Smooth muscle cell (in vitro differentiated cells): ENCODE data around the gene NAT8L. TPM values are rescaled to one million over a fixed set of nuclear protein-coding genes. Genes with fewer than 3 reads are reported as not detected.

Experiments
- DNase-seq: peaks from one replicate; lab custom pipeline; 2025; ENCODE audit not compliant: unreplicated experiment; lab: John Stamatoyannopoulos, UW
- H2AFZ ChIP-seq: fragments of 200-600 bp; sonication (generic); 2 replicates; pipeline ENCODE4 v1.6.0; 2016; ENCODE audit warnings: antibody characterized with exemption, low read depth, mild to moderate bottlenecking
- H3F3A ChIP-seq: fragments of 200-600 bp; sonication (generic); 2 replicates; pipeline ENCODE4 v1.6.0; 2017; ENCODE audit warnings: antibody characterized with exemption, low read depth
- H3K27ac ChIP-seq: fragments of 200-600 bp; sonication (generic); 2 replicates; pipeline ENCODE4 v1.5.1; 2016; ENCODE audit warnings: low read depth, mild to moderate bottlenecking
- H3K27me3 ChIP-seq: fragments of 200-600 bp; sonication (generic); 2 replicates; pipeline ENCODE4 v1.6.1; 2016; ENCODE audit warnings: low read depth, mild to moderate bottlenecking
- H3K36me3 ChIP-seq: fragments of 200-600 bp; sonication (generic); 2 replicates; pipeline ENCODE4 v1.5.1; 2016; ENCODE audit warnings: low read depth
- H3K4me1 ChIP-seq: fragments of 200-600 bp; sonication (generic); 2 replicates; pipeline ENCODE4 v1.5.1; 2016; ENCODE audit warnings: low read depth
- H3K4me2 ChIP-seq: fragments of 200-600 bp; sonication (generic); 2 replicates; pipeline ENCODE4 v1.6.0; 2016; ENCODE audit warnings: mild to moderate bottlenecking
- H3K4me3 ChIP-seq: fragments of 200-600 bp; sonication (generic); 2 replicates; pipeline ENCODE4 v1.5.1; 2016; ENCODE audit warnings: mild to moderate bottlenecking
- H3K79me2 ChIP-seq: fragments of 200-600 bp; sonication (generic); 2 replicates; pipeline ENCODE4 v1.6.0; 2016; ENCODE audit warnings: low read depth, mild to moderate bottlenecking
- H3K9ac ChIP-seq: fragments of 200-600 bp; sonication (generic); 2 replicates; pipeline ENCODE4 v1.6.0; 2016; ENCODE audit warnings: low read depth
- H3K9me3 ChIP-seq: fragments of 200-600 bp; sonication (generic); replicated peaks from 2 replicates; pipeline ENCODE4 v1.5.1; 2016; ENCODE audit warnings: low read depth
- H4K20me1 ChIP-seq: fragments of 200-600 bp; sonication (generic); 2 replicates; pipeline ENCODE4 v1.6.0; 2016; ENCODE audit warnings: low read depth
- WGBS: methylation state at CpG from one replicate; pipeline ENCODE4 v1.1.7; 2016; ENCODE audit warnings: low lambda C conversion rate; 5-methylcytosine and 5-hydroxymethylcytosine counted together
- polyA plus RNA-seq: library from polyadenylated mRNA; unstranded; fragments of >200 nt; fragmentation: Nextera tagmentation; extraction: Ambion mirVana; gene quantifications from 2 replicates; pipeline ENCODE4 v1.2.1, GENCODE V29; 2016
- total RNA-seq: library from RNA; depleted of rRNA; stranded (reverse); fragments of >200 nt; gene quantifications from 2 replicates; pipeline ENCODE4 v1.2.3, GENCODE V29; 2014
- TF ChIP-seq, protein P1 (sequence below): fragments of 200-600 bp; sonication (generic); IDR thresholded peaks from 2 replicates; pipeline ENCODE4 v1.5.1; 2017; ENCODE audit warnings: borderline replicate concordance, mild to moderate bottlenecking, antibody characterized with exemption; ENCODE audit not compliant: insufficient read depth, poor library complexity, severe bottlenecking

NAT8L gene
- total and polyA plus RNA-seq, 2 experiments from 2014 or later, result not detected

DNA sequence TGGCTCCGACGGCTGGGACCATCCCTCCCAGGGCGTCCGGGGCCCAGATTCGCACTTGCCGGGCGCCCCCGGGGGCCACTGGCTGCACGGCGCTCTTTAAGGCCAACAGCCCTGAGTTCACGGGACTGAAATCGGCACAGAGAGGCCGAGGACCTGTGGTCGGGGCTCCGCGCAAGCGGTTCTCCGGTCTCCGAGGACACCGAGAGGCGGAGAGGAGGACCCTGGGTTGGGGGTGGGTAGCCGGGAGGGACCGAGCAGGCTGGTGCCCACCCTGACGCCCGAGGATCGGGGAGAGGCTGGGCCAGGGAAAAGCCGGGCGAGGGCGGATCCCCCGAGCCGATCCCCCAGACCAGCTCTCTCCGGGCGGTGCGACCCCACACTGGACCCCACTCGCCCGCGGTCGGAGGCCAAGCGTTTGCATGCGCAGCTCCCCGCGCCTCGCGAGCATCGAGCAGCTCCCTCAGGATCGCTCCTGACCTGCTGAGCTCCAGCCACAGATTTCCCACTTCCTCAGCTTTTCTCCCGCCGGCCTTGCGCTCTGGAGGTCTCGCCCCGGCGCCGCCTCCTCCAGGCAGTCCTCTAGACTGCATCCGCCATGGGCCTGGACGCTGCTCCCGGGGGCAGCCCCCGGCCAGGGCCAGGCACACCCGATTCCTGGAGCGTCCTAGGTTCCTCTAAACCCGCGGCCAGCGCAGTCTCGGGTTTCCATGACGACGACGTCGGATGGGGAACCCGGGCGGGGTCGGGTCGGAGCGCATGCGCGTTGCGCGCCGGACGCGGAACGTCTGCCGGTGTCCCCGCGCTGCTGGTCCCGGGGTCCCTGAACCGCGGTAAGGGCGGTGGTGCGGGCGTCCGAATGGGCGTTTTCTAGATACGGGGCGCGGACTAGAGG, 17.6 kb upstream of the NAT8L start:
- peak; percentile 36 for DNase-seq
- H3K9me3 ChIP-seq, result no peaks in the 10 kb centered on the region
- TF ChIP-seq, protein P1, sequence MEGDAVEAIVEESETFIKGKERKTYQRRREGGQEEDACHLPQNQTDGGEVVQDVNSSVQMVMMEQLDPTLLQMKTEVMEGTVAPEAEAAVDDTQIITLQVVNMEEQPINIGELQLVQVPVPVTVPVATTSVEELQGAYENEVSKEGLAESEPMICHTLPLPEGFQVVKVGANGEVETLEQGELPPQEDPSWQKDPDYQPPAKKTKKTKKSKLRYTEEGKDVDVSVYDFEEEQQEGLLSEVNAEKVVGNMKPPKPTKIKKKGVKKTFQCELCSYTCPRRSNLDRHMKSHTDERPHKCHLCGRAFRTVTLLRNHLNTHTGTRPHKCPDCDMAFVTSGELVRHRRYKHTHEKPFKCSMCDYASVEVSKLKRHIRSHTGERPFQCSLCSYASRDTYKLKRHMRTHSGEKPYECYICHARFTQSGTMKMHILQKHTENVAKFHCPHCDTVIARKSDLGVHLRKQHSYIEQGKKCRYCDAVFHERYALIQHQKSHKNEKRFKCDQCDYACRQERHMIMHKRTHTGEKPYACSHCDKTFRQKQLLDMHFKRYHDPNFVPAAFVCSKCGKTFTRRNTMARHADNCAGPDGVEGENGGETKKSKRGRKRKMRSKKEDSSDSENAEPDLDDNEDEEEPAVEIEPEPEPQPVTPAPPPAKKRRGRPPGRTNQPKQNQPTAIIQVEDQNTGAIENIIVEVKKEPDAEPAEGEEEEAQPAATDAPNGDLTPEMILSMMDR, result no peak

DNA sequence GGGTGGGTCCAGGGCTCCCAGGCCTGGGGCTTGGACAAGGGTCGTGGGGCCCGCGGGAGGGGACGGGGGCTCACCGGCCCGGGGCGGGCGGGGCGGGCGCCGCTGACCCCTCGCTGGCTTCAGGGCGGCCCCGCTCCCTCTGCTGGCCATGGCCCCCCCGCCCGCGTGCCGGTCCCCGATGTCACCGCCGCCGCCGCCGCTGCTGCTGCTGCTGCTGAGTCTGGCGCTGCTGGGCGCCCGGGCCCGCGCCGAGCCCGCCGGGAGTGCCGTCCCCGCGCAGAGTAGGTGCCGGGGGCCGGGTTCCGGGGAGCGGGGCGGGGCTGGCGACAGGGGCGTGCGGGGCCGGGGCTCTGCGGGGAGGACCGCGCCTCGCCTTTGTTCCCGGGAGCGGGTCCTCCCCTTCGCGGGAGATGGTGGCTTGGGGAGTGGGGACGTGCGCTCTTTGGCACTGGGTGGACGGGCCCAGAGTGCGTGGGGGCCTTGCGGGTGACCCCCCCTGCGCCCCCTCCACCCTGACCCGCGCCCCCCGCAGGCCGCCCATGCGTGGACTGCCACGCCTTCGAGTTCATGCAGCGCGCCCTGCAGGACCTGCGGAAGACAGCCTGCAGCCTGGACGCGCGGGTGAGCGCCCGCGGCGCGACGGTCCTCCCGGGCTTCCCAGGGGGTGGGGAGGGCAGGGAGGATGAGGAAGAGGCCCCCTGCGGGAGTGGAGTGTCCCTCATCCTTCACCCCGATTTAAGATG, 16.8 kb upstream of the NAT8L start:
- Histone ChIP-seq H3K36me3 (no peaks in the 10 kb centered on the region), H4K20me1 (peaks cover 9% of the 10 kb centered on the region), H3K9ac (no peak overlapping the region), H3K9me3 (no peaks in the 10 kb centered on the region), H3K79me2 (no peaks in the 10 kb centered on the region), H3F3A (no peaks in the 10 kb centered on the region), H3K4me2 (peak overlapping the region; percentile 86), H3K27me3 (peaks cover 29% of the 10 kb centered on the region), H3K4me1 (peaks cover 6% of the 10 kb centered on the region), H3K4me3 (peak overlapping the region; percentile 91), H3K27ac (no peak overlapping the region), H2AFZ (peak overlapping the region; percentile 91)
- DNase-seq, result no peak
- TF ChIP-seq, protein P1, result peak; percentile 10
- 10% methylated on average over 13 of the region's 80 CpGs for WGBS

More for the DNA sequence above, 17.6 kb upstream of the NAT8L start:
- peak overlapping the region; percentile 91 for H3K4me3 ChIP-seq
- 2% methylated on average over 65 of the region's 94 CpGs for WGBS
- H4K20me1 ChIP-seq, result peaks cover 9% of the 10 kb centered on the region
- H3K36me3 ChIP-seq, result no peaks in the 10 kb centered on the region
- H3F3A ChIP-seq, result no peaks in the 10 kb centered on the region
- peak overlapping the region; percentile 86 for H3K4me2 ChIP-seq
- peaks cover 29% of the 10 kb centered on the region for H3K27me3 ChIP-seq
- peak overlapping the region; percentile 91 for H2AFZ ChIP-seq
- H3K4me1 ChIP-seq, result peaks cover 6% of the 10 kb centered on the region
- H3K27ac ChIP-seq, result no peak overlapping the region
- H3K9ac ChIP-seq, result no peak overlapping the region
- H3K79me2 ChIP-seq, result no peaks in the 10 kb centered on the region

DNA sequence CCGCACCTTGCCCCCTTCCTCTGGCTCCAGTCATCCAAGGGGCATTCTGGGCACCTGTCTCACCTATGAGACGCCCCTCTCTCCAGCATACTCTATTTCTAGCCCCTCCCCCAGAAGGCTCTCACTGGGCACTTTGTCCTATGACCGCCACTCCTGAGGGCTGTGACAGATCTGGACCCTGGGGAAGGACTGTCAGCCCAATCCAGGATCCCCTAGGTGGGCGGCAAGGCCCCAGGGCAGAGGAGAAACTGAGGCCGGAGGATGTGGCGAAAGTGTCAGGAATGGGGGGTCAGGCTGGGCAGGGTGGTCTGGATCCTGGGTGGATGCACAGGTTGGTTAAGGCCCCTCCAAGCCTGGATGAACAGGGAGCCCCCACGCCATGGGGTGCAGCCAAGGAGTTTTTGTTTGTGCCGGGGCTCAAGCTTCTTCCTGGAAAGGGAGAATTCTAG, 16.2 kb upstream of the NAT8L start:
- no peak for DNase-seq
- Histone ChIP-seq H3K27ac (no peak overlapping the region), H3F3A (no peaks in the 10 kb centered on the region), H3K4me2 (peak overlapping the region; percentile 86), H2AFZ (no peak overlapping the region), H3K4me1 (peaks cover 6% of the 10 kb centered on the region), H3K27me3 (peaks cover 29% of the 10 kb centered on the region), H3K9me3 (no peaks in the 10 kb centered on the region), H3K36me3 (no peaks in the 10 kb centered on the region), H3K9ac (no peak overlapping the region), H4K20me1 (peaks cover 9% of the 10 kb centered on the region), H3K4me3 (peak overlapping the region; percentile 91), H3K79me2 (no peaks in the 10 kb centered on the region)
- whole genome bisulfite sequencing, result 92% methylated on average over 8 of the region's 8 CpGs
- TF ChIP-seq, protein P1, result no peak
